Liver (tissue), 9 donors: ENCODE measurements around the gene WRNIP1. TPM values are rescaled to one million over a fixed set of nuclear protein-coding genes. Genes with fewer than 3 reads are reported as not detected.

Experiments
- DNase-seq: peaks from one replicate; pipeline ENCODE4 v3.0.0-alpha.2; 2017; ENCODE audit warnings: low spot score
- H3K27ac ChIP-seq, 2 donors: one replicate each; pipeline ENCODE4 v1.7.0; 2013; ENCODE audit warnings: inconsistent platforms in 2 of 2, low read length in 2 of 2, control low read depth in 1 of 2, low read depth in 1 of 2, mild to moderate bottlenecking in 1 of 2
- H3K27me3 ChIP-seq, 4 donors: one replicate each; pipeline versions ENCODE4 v1.6.1 to v1.7.0; 2013; ENCODE audit warnings: low read length in 3 of 4, inconsistent platforms in 1 of 4, mild to moderate bottlenecking in 1 of 4, moderate library complexity in 1 of 4; ENCODE audit not compliant: control insufficient read depth in 4 of 4, insufficient read depth in 4 of 4
- H3K36me3 ChIP-seq, 4 donors: one replicate each; pipeline versions ENCODE4 v1.6.1 to v1.7.0; 2013; ENCODE audit warnings: low read length in 3 of 4, mild to moderate bottlenecking in 3 of 4, low read depth in 1 of 4, moderate library complexity in 1 of 4; ENCODE audit not compliant: control insufficient read depth in 4 of 4, insufficient read depth in 3 of 4
- H3K4me1 ChIP-seq, 4 donors: one replicate each; pipeline versions ENCODE4 v1.6.1 to v1.7.0; 2013; ENCODE audit warnings: low read length in 3 of 4, mild to moderate bottlenecking in 3 of 4, moderate library complexity in 1 of 4; ENCODE audit not compliant: control insufficient read depth in 4 of 4, insufficient read depth in 4 of 4
- H3K4me3 ChIP-seq, 3 donors: one replicate each; pipeline versions ENCODE4 v1.6.1 to v1.7.0; 2013; ENCODE audit warnings: low read length in 3 of 3, control low read depth in 1 of 3, low read depth in 1 of 3, mild to moderate bottlenecking in 1 of 3
- H3K9ac ChIP-seq, 2 donors: one replicate each; pipeline ENCODE4 v1.7.0; 2013; ENCODE audit warnings: low read length in 2 of 2, mild to moderate bottlenecking in 2 of 2, moderate library complexity in 2 of 2, control low read depth in 1 of 2, low read depth in 1 of 2
- H3K9me3 ChIP-seq, 4 donors: one replicate each; pipeline versions ENCODE4 v1.6.1 to v1.7.0; 2013; ENCODE audit warnings: low read length in 3 of 4; ENCODE audit not compliant: control insufficient read depth in 4 of 4
- EGR1 ChIP-seq, 2 donors: IDR thresholded peaks; 2 replicates each; pipeline ENCODE4 v1.6.1; 2016 to 2018; ENCODE audit warnings: antibody characterized with exemption in 2 of 2, low read depth in 2 of 2
- FOXA1 ChIP-seq: IDR thresholded peaks from 2 replicates; pipeline ENCODE4 v1.6.1; 2016; ENCODE audit warnings: antibody characterized with exemption
- GABPA ChIP-seq, 2 donors: IDR thresholded peaks in 1 of 2; conservative IDR thresholded peaks in 1 of 2; 2 replicates each; pipeline ENCODE4 v1.6.1; 2016; ENCODE audit warnings: antibody characterized with exemption in 2 of 2, mild to moderate bottlenecking in 1 of 2, moderate library complexity in 1 of 2
- HNF4A ChIP-seq, 2 donors: conservative IDR thresholded peaks; 2 replicates each; pipeline ENCODE4 v1.6.1; 2016; ENCODE audit warnings: antibody characterized with exemption in 2 of 2, mild to moderate bottlenecking in 2 of 2
- JUND ChIP-seq, 2 donors: IDR thresholded peaks; 2 replicates each; pipeline ENCODE4 v1.6.1; 2016; ENCODE audit warnings: antibody characterized with exemption in 2 of 2
- RAD21 ChIP-seq, 2 donors: IDR thresholded peaks; 2 replicates each; pipeline ENCODE4 v1.6.1; 2016; ENCODE audit warnings: antibody characterized with exemption in 2 of 2, mild to moderate bottlenecking in 2 of 2
- REST ChIP-seq: IDR thresholded peaks from 2 replicates; pipeline ENCODE4 v1.6.1; 2016; ENCODE audit warnings: antibody characterized with exemption, mild to moderate bottlenecking
- RXRA ChIP-seq, 2 donors: IDR thresholded peaks; 2 replicates each; pipeline ENCODE4 v1.6.1; 2017 to 2018; ENCODE audit warnings: antibody characterized with exemption in 2 of 2, mild to moderate bottlenecking in 1 of 2
- SP1 ChIP-seq: IDR thresholded peaks from 2 replicates; pipeline ENCODE4 v1.6.1; 2018; ENCODE audit warnings: antibody characterized with exemption, mild to moderate bottlenecking
- TAF1 ChIP-seq: conservative IDR thresholded peaks from 2 replicates; pipeline ENCODE4 v1.6.1; 2016; ENCODE audit warnings: antibody characterized with exemption, mild to moderate bottlenecking
- YY1 ChIP-seq: IDR thresholded peaks from 2 replicates; pipeline ENCODE4 v1.6.1; 2016; ENCODE audit warnings: antibody characterized with exemption, mild to moderate bottlenecking
- WGBS: extraction: QIAGEN DNeasy Blood & Tissue Kit; methylation state at CpG from one replicate; pipeline ENCODE4 v1.1.7; 2013; 5-methylcytosine and 5-hydroxymethylcytosine counted together
- polyA plus RNA-seq, 2 donors: library from polyadenylated mRNA; stranded (reverse) in 1 of 2; unstranded in 1 of 2; fragments of 200-250 nt in 1 of 2; fragments of >200 nt in 1 of 2; fragmentation: Nextera tagmentation in 1 of 2; extraction: Ambion mirVana in 1 of 2; gene quantifications; one replicate each; pipeline versions ENCODE4 v1.2.1 to v1.2.3, GENCODE V29; 2013 to 2015
- total RNA-seq, 2 donors: library from RNA; depleted of rRNA; stranded (reverse); fragments of >200 nt; gene quantifications; one replicate each; pipeline ENCODE4 v1.2.3, GENCODE V29; 2014
- TF ChIP-seq, protein P1 (sequence below): IDR thresholded peaks from 2 replicates; pipeline ENCODE4 v1.6.1; 2016; ENCODE audit warnings: antibody characterized with exemption
- TF ChIP-seq, protein P2 (sequence below): IDR thresholded peaks from 2 replicates; pipeline ENCODE4 v1.6.1; 2016; ENCODE audit warnings: antibody characterized with exemption
- TF ChIP-seq, protein P3 (sequence below): fragments of 150-350 bp; IDR thresholded peaks from 2 replicates; pipeline ENCODE4 v1.5.1; 2017; ENCODE audit warnings: improper control_type of control experiment, low read depth, low read length; ENCODE audit not compliant: missing input control
- donor health status: healthy.
- donor health status: healthy.
- donor health status: healthy.
- donor health status: healthy.
- donor health status: healthy.

WRNIP1 gene
- total and polyA plus RNA-seq, 4 donors: 10.0 to 32.7 (median 23.9) TPM

- no peak for TF ChIP-seq REST
- no peak for TF ChIP-seq EGR1 (IDR thresholded peaks at IDR 0.05; ENCODE audit: low read depth in 2 of 2)
- TF ChIP-seq RAD21 (IDR thresholded peaks at IDR 0.05): no peak
- TF ChIP-seq FOXA1: no peak
- TF ChIP-seq JUND (IDR thresholded peaks at IDR 0.05): no peak
- TF ChIP-seq HNF4A (conservative IDR thresholded peaks at IDR 0.05): no peak
- no peak for TF ChIP-seq YY1
- TF ChIP-seq SP1: no peak
- no peak for TF ChIP-seq GABPA (IDR thresholded peaks at IDR 0.05 in 1 of 2, conservative IDR thresholded peaks at IDR 0.05 in 1 of 2)
Measured at GRCh38 chr6:2754393-2754792, 10.8 kb upstream of the WRNIP1 start (continued).

- no peak overlapping the region for H3K4me3 ChIP-seq
- WGBS: 96% methylated on average over 1 of the region's 1 CpG
- no peaks in the 10 kb centered on the region for H3K9me3 ChIP-seq
- TF ChIP-seq RXRA (IDR thresholded peaks at IDR 0.05) (no peak), JUND (IDR thresholded peaks at IDR 0.05) (no peak), TAF1 (no peak), HNF4A (conservative IDR thresholded peaks at IDR 0.05) (no peak), REST (no peak), FOXA1 (no peak), YY1 (no peak)
- TF ChIP-seq, protein P1, sequence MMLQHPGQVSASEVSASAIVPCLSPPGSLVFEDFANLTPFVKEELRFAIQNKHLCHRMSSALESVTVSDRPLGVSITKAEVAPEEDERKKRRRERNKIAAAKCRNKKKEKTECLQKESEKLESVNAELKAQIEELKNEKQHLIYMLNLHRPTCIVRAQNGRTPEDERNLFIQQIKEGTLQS: no peak
- TF ChIP-seq, protein P2, sequence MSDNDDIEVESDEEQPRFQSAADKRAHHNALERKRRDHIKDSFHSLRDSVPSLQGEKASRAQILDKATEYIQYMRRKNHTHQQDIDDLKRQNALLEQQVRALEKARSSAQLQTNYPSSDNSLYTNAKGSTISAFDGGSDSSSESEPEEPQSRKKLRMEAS: no peak
- TF ChIP-seq, protein P3, sequence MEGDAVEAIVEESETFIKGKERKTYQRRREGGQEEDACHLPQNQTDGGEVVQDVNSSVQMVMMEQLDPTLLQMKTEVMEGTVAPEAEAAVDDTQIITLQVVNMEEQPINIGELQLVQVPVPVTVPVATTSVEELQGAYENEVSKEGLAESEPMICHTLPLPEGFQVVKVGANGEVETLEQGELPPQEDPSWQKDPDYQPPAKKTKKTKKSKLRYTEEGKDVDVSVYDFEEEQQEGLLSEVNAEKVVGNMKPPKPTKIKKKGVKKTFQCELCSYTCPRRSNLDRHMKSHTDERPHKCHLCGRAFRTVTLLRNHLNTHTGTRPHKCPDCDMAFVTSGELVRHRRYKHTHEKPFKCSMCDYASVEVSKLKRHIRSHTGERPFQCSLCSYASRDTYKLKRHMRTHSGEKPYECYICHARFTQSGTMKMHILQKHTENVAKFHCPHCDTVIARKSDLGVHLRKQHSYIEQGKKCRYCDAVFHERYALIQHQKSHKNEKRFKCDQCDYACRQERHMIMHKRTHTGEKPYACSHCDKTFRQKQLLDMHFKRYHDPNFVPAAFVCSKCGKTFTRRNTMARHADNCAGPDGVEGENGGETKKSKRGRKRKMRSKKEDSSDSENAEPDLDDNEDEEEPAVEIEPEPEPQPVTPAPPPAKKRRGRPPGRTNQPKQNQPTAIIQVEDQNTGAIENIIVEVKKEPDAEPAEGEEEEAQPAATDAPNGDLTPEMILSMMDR: no peak
- no peak for DNase-seq
- H3K4me1 ChIP-seq: no peaks in the 10 kb centered on the region
- H3K9ac ChIP-seq: no peak overlapping the region
- H3K27me3 ChIP-seq: no peaks in the 10 kb centered on the region
- no peaks in the 10 kb centered on the region for H3K36me3 ChIP-seq
- no peak overlapping the region for H3K27ac ChIP-seq
Measured at GRCh38 chr6:2754911-2755310, 10.3 kb upstream of the WRNIP1 start.
